Measurements from ENCODE around the gene GARIN5B.

Gene GARIN5B

GRCh38 chr19:55368701-55369563 lies 5.9 kb upstream of the GARIN5B start:
- no peak for TF ChIP-seq CTCF (conservative IDR thresholded peaks at IDR 0.05; ENCODE audit: low read depth, low read length)
- H3K4me3 ChIP-seq (ENCODE audit: low read depth, low read length): peak overlapping the region; percentile 55
- DNase-seq (ENCODE audit: low read depth): no peak

- H3K4me3 ChIP-seq (ENCODE audit: low read depth, low read length): no peak overlapping the region
- no peak for DNase-seq (ENCODE audit: low read depth)
- TF ChIP-seq CTCF (conservative IDR thresholded peaks at IDR 0.05; ENCODE audit: low read depth, low read length): no peak
Observed at GRCh38 chr19:55368106-55368505, 5.0 kb upstream of the GARIN5B start.

- DNase-seq (ENCODE audit: low read depth): no peak
- TF ChIP-seq CTCF (conservative IDR thresholded peaks at IDR 0.05; ENCODE audit: low read depth, low read length): no peak
- no peak overlapping the region for H3K4me3 ChIP-seq (ENCODE audit: low read depth, low read length)
Observed at GRCh38 chr19:55366790-55367189, 3.7 kb upstream of the GARIN5B start.

- TF ChIP-seq CTCF (conservative IDR thresholded peaks at IDR 0.05; ENCODE audit: low read depth, low read length): no peak
- DNase-seq (ENCODE audit: low read depth): no peak
- H3K4me3 ChIP-seq (ENCODE audit: low read depth, low read length): no peak overlapping the region
Observed at GRCh38 chr19:55365964-55366363, 2.9 kb upstream of the GARIN5B start.

GRCh38 chr19:55365245-55365644 lies 2.2 kb upstream of the GARIN5B start:
- TF ChIP-seq CTCF (conservative IDR thresholded peaks at IDR 0.05; ENCODE audit: low read depth, low read length): no peak
- H3K4me3 ChIP-seq (ENCODE audit: low read depth, low read length): no peak overlapping the region
- DNase-seq (ENCODE audit: low read depth): no peak

GRCh38 chr19:55362174-55362989 lies 678 bp downstream of the GARIN5B start:
- H3K4me3 ChIP-seq (ENCODE audit: low read depth, low read length): no peak overlapping the region
- no peak for TF ChIP-seq CTCF (conservative IDR thresholded peaks at IDR 0.05; ENCODE audit: low read depth, low read length)
- DNase-seq (ENCODE audit: low read depth): no peak
